Activated T-helper 2 cell treated with anti-CD3 and anti-CD28 coated beads, Interferon-gamma antibody, Interleukin-2, Interleukin-4, amounts not matched to agents 10 μg/mL and 5 μg/mL and 100 μg/mL, durations not matched to agents 14 hours and 24 hours and 36 hours (primary cell): Measurements from ENCODE around the gene ALG12. TPM values are rescaled to one million over a fixed set of nuclear protein-coding genes. Genes with fewer than 3 reads are reported as not detected.
"Not testable (repeated sequence)": the region's sequence is repeated elsewhere in the genome, so short reads cannot be mapped to it uniquely, and the experiment has no call there.

Source experiments
- DNase-seq: peaks from one replicate; pipeline ENCODE4 v3.0.0; 2021; ENCODE audit warnings: low spot score
- H3K27ac Mint-ChIP-seq: one replicate; pipeline ENCODE4 v1.8.0; 2021; ENCODE audit warnings: mixed read lengths
- H3K27me3 Mint-ChIP-seq: one replicate; pipeline ENCODE4 v1.8.0; 2021; ENCODE audit warnings: low read depth, mixed read lengths
- H3K36me3 Mint-ChIP-seq: one replicate; pipeline ENCODE4 v1.8.0; 2021; ENCODE audit warnings: low read depth, mixed read lengths
- H3K4me1 Mint-ChIP-seq: one replicate; pipeline ENCODE4 v1.8.0; 2021; ENCODE audit warnings: low read depth, mixed read lengths
- H3K4me3 Mint-ChIP-seq: one replicate; pipeline ENCODE4 v1.8.0; 2021; ENCODE audit warnings: low read depth, mild to moderate bottlenecking, moderate library complexity, mixed read lengths
- H3K9me3 Mint-ChIP-seq: one replicate; pipeline ENCODE4 v1.8.0; 2021; ENCODE audit warnings: mixed read lengths
- intact Hi-C: fragments of 100-400 bp; cut with micrococcal nuclease; formaldehyde crosslinking; loops from one replicate; pipeline ENCODE4 v1.15.1; 2023
- total RNA-seq: library from RNA; stranded (reverse); gene quantifications from 2 replicates; pipeline ENCODE4 v1.2.3, GENCODE V29; 2022

The ALG12 gene
- total RNA-seq, 1 donor from 2014 or later: 16.5 TPM

GRCh38 chr22:49852568-49852897, 65.7 kb downstream of the ALG12 start:
- peaks cover 38% of the 10 kb centered on the region for H3K4me1 Mint-ChIP-seq
- not testable (repeated sequence) for H3K9me3 Mint-ChIP-seq, DNase-seq
- intact Hi-C loops: loop anchor here (2.0 kb wide), 2 partner anchors 14 to 66 kb away; partner anchors contain the start of genes ALG12 and CRELD2
- peak overlapping the region; percentile 70 for H3K4me3 Mint-ChIP-seq
- H3K27ac Mint-ChIP-seq: peak overlapping the region; percentile 55
- H3K27me3 Mint-ChIP-seq: peaks cover 11% of the 10 kb centered on the region
- peaks cover 15% of the 10 kb centered on the region for H3K36me3 Mint-ChIP-seq

- Mint-ChIP-seq H3K27ac (peak overlapping the region; percentile 13), H3K9me3 (no peaks in the 10 kb centered on the region), H3K4me1 (peaks cover 35% of the 10 kb centered on the region), H3K36me3 (peaks cover 14% of the 10 kb centered on the region), H3K27me3 (peaks cover 21% of the 10 kb centered on the region), H3K4me3 (peak overlapping the region; percentile 70)
- no peak for DNase-seq
- intact Hi-C loops: no loop called here
These were observed 67.1 kb downstream of the ALG12 start for GRCh38 chr22:49850959-49851802.

Other genes with a start within 250 kb of the ALG12 start
- 41.3 and 46.2 TPM in 2 replicates for gene BRD1, start 90.6 kb downstream of the ALG12 start, total RNA-seq
- 25.2 and 25.6 TPM in 2 replicates for gene ZBED4, start 64.6 kb downstream of the ALG12 start, total RNA-seq
- 49.9 and 52.9 TPM in 2 replicates for gene CRELD2, start 196 bp upstream of the ALG12 start, total RNA-seq
- gene PIM3, start 42.3 kb upstream of the ALG12 start, total RNA-seq: 215 TPM in 2 replicates
- not detected in 2 replicates for gene IL17REL, start 94.3 kb upstream of the ALG12 start, total RNA-seq
- not detected in 2 replicates for gene TTLL8, start 139.9 kb upstream of the ALG12 start, total RNA-seq
- gene MLC1, start 167.0 kb upstream of the ALG12 start, total RNA-seq: 0.39 TPM in 1 of 2 replicates, not detected in the other
- 0.07 TPM in 1 of 2 replicates, not detected in the other for gene MOV10L1, start 171.6 kb upstream of the ALG12 start, total RNA-seq